ENCODE data around the gene PAIP2B. TPM values are rescaled to one million over a fixed set of nuclear protein-coding genes. Genes with fewer than 3 reads are reported as not detected.

The PAIP2B gene
- 0.88 and 1.2 TPM in 2 replicates for total RNA-seq (2013; cell fraction: nucleolus; rRNA removed)
- total RNA-seq (2014; rRNA removed) (0.17 and 0.33 TPM in 2 replicates), total RNA-seq (2014; rRNA removed; fragmentation: Illumina TruSeq; extraction: Trizol) (0.27 and 0.28 TPM in 2 replicates), total RNA-seq (2021) (0.41 and 0.45 TPM in 2 replicates), polyA plus RNA-seq (2011; rRNA removed) (0.79 and 1.2 TPM in 2 replicates), polyA plus RNA-seq (2014; fragmentation: Illumina TruSeq; extraction: Trizol) (0.37 and 0.40 TPM in 2 replicates), polyA plus RNA-seq (2014; fragmentation: Nextera tagmentation; extraction: Ambion mirVana) (under 1 TPM; 0.06 to 0.09 TPM), polyA plus RNA-seq (2014; rRNA removed) (0.15 and 0.19 TPM in 2 replicates), polyA plus RNA-seq (2016; fragmentation: Nextera tagmentation; extraction: Ambion mirVana) (under 1 TPM; 0.42 to 0.43 TPM), polyA minus RNA-seq (2011; rRNA and poly(A)+ RNA removed) (0.80 and 1.0 TPM in 2 replicates), Bru-seq, nascent RNA (percentile 38 among the genes with signal in this experiment), BruChase-seq, experiment 1, labeled RNA remaining after a 6-hour chase (percentile 32 among the genes with signal in this experiment), BruChase-seq, experiment 2, labeled RNA remaining after a 2-hour chase (percentile 36 among the genes with signal in this experiment)
- 0.73 TPM for polyA plus RNA-seq (2011; ENCODE audit: low read depth)
- polyA plus RNA-seq (2011; cell fraction: cytosol; rRNA removed) = 0.28 and 0.46 TPM in 2 replicates
- polyA plus RNA-seq (2011; cell fraction: nucleus; rRNA removed) = 0.57 and 0.66 TPM in 2 replicates
- polyA plus RNA-seq (2012) = 0.99 and 1.2 TPM in 2 replicates
- polyA minus RNA-seq (2011; cell fraction: cytosol; rRNA and poly(A)+ RNA removed) = 0.27 and 0.31 TPM in 2 replicates
- polyA minus RNA-seq (2011; cell fraction: nucleus; rRNA and poly(A)+ RNA removed) = 0.36 and 0.38 TPM in 2 replicates
- long read RNA-seq, experiment 1 = 0 reads
- long read RNA-seq, experiment 2 = 0 reads

- under 1% methylated on average over 30 of the region's 30 CpGs for WGBS (ENCODE audit: insufficient coverage, insufficient replicate concordance, low lambda C conversion rate, missing lambda C conversion rate)
- TF ChIP-seq SMC3 (IDR thresholded peaks at IDR 0.05; ENCODE audit: borderline replicate concordance, low read length) (no peak), JUND (IDR thresholded peaks at IDR 0.05; ENCODE audit: low read depth, low read length) (no peak), CBFB (IDR thresholded peaks at IDR 0.05; ENCODE audit: low read depth) (0 out of 2 replicates have a peak, but pooled peaks have one; percentile 25), WRNIP1 (IDR thresholded peaks at IDR 0.05; ENCODE audit: borderline replicate concordance, low read depth, low read length) (no peak), TCF3 (IDR thresholded peaks at IDR 0.05; ENCODE audit: borderline replicate concordance, insufficient read depth, low read depth, low read length) (no peak), ZBTB11 (CRISPR knock-in tag; IDR thresholded peaks at IDR 0.05) (no peak), ZNF207 (IDR thresholded peaks at IDR 0.05; ENCODE audit: borderline replicate concordance) (no peak), ZNF274 (IDR thresholded peaks at IDR 0.05; ENCODE audit: insufficient read depth, insufficient read length) (no peak), TAF1 (IDR thresholded peaks at IDR 0.05; ENCODE audit: borderline replicate concordance, low read depth, low read length) (peak; percentile 30; the same call in 1 of the 2 replicates), NBN (IDR thresholded peaks at IDR 0.05) (0 out of 2 replicates have a peak, but pooled peaks have one; percentile 34), MXI1 (IDR thresholded peaks at IDR 0.05; ENCODE audit: low read depth, low read length) (0 out of 2 replicates have a peak, but pooled peaks have one; percentile 26), ATF7 (IDR thresholded peaks at IDR 0.05; ENCODE audit: low read depth) (peak; percentile 49), SRF (IDR thresholded peaks at IDR 0.05; ENCODE audit: low read depth in 2 of 2, low read length in 2 of 2) (no peak), GABPA (IDR thresholded peaks at IDR 0.05; ENCODE audit: low read depth) (no peak), NFYA (IDR thresholded peaks at IDR 0.05; ENCODE audit: borderline replicate concordance, low read depth, low read length) (no peak; the same call in 1 of the 2 replicates), SUZ12 (IDR thresholded peaks at IDR 0.05; ENCODE audit: unreplicated experiment) (no peak)
These were observed at the start of gene PAIP2B for GRCh38 chr2:71226965-71227560. PAIP2B (minus strand) TSS chr2:71227103; CDS start chr2:71202589, 24,514 bp downstream.

More at GRCh38 chr2:71226965-71227560, at the start of gene PAIP2B:
- ChIA-PET SMC1A (ENCODE audit: uncharacterized antibody, unreplicated experiment) (interaction anchor here (0.8 to 1.1 kb wide), 2 partner anchors 17 to 54 kb away, joined by 3 read pairs; no protein-coding TSS in a partner anchor), POLR2A (interaction anchor here (0.6 to 1.0 kb wide), 3 partner anchors 43 to 396 kb away, joined by 3 to 4 read pairs (median 3); partner anchors contain the start of gene NAGK), CTCF (interaction anchor here (1.1 to 1.7 kb wide), 3 partner anchors 9 to 157 kb away, joined by 3 to 7 read pairs (median 3); no protein-coding TSS in a partner anchor), RAD21 (ENCODE audit: unreplicated experiment) (interaction anchor here (1.0 to 1.1 kb wide), 2 partner anchors 49 to 104 kb away, joined by 3 to 5 read pairs; partner anchors contain the start of gene ZNF638)
- Histone ChIP-seq H3K4me3 (peak within 1 kb of the TSS; percentile 71), H3K4me2 (ENCODE audit: control insufficient read depth, insufficient read depth) (peak within 1 kb of the TSS; percentile 89), H3K79me2 (ENCODE audit: control insufficient read depth, insufficient read depth, low read length) (no peaks in the 10 kb centered on the region), H3K4me1 (ENCODE audit: control insufficient read depth, insufficient read depth, low read length) (no peaks in the 10 kb centered on the region; the same call in 1 of the 2 replicates), H4K20me1 (ENCODE audit: control insufficient read depth, insufficient read depth) (no peaks in the 10 kb centered on the region), H3K27me3 (replicated peaks in 1 of 2; ENCODE audit: control insufficient read depth in 2 of 2, insufficient read depth in 2 of 2, low read length in 1 of 2) (no peaks in the 10 kb centered on the region), H2AFZ (ENCODE audit: control insufficient read depth, low read depth, low read length) (peak within 1 kb of the TSS; percentile 89), H3K36me3 (ENCODE audit: control insufficient read depth in 2 of 2, insufficient read depth in 2 of 2, low read length in 1 of 2) (no peaks in the 10 kb centered on the region), H3K9ac (ENCODE audit: control insufficient read depth, insufficient read depth, low read length) (peak within 1 kb of the TSS; percentile 45), H3K9me3 (replicated peaks; ENCODE audit: control insufficient read depth, insufficient read depth, low read length) (no peaks in the 10 kb centered on the region), H3K27ac (ENCODE audit: control insufficient read depth, insufficient read depth) (no peak within 1 kb of the TSS)
- DNase-seq (ENCODE audit: low read depth, low spot score) (peak; percentile 98), FAIRE-seq (peak; percentile 100), ATAC-seq (peak; percentile 98)
- BruUV-seq (replicated peaks) = no TSS peak
- in situ Hi-C loops (cut with MboI) (no loop called here), intact Hi-C loops (cut with micrococcal nuclease; ENCODE audit: unreplicated experiment) (loop anchor here (5.0 kb wide), 1 partner anchor 50 kb away; no protein-coding TSS in a partner anchor)
